Epithelial cell of prostate (primary cell): ENCODE results near the gene SH3TC1.

Source experiments
- DNase-seq: peaks from one replicate; pipeline ENCODE4 v3.0.0-alpha.2; 2011; ENCODE audit warnings: low read depth, low spot score
- H3K27ac ChIP-seq: fragments of 450-650 bp; 2 replicates; pipeline ENCODE4 v1.5.1; 2017; ENCODE audit warnings: mild to moderate bottlenecking

The SH3TC1 gene

GRCh38 chr4:8198906-8199593 lies at the start of gene SH3TC1:
Gene SH3TC1 (plus strand): TSS chr4:8199290. CDS start chr4:8205195, 5,905 bp downstream.
- peak; percentile 75 for DNase-seq
- peak within 1 kb of the TSS; percentile 90 for H3K27ac ChIP-seq

- H3K27ac ChIP-seq: no peak overlapping the region
- no peak for DNase-seq
These were observed 49.4 kb upstream of the SH3TC1 start for GRCh38 chr4:8149664-8150063.

GRCh38 chr4:8150152-8151090 lies 48.7 kb upstream of the SH3TC1 start:
- DNase-seq: no peak
- no peak overlapping the region for H3K27ac ChIP-seq

GRCh38 chr4:8151165-8151650 lies 47.9 kb upstream of the SH3TC1 start:
- H3K27ac ChIP-seq: no peak overlapping the region
- no peak for DNase-seq

- no peak overlapping the region for H3K27ac ChIP-seq
- DNase-seq: no peak
These were observed 46.8 kb upstream of the SH3TC1 start for GRCh38 chr4:8152090-8152864.

GRCh38 chr4:8152865-8153257 lies 46.2 kb upstream of the SH3TC1 start:
- no peak for DNase-seq
- no peak overlapping the region for H3K27ac ChIP-seq

GRCh38 chr4:8153441-8153840 lies 45.6 kb upstream of the SH3TC1 start:
- no peak for DNase-seq
- no peak overlapping the region for H3K27ac ChIP-seq

- no peak overlapping the region for H3K27ac ChIP-seq
- DNase-seq: no peak
These were observed 44.0 kb upstream of the SH3TC1 start for GRCh38 chr4:8155048-8155447.

- H3K27ac ChIP-seq: no peak overlapping the region
- no peak for DNase-seq
These were observed 43.2 kb upstream of the SH3TC1 start for GRCh38 chr4:8155660-8156421.

- no peak for DNase-seq
- H3K27ac ChIP-seq: no peak overlapping the region
These were observed 42.5 kb upstream of the SH3TC1 start for GRCh38 chr4:8156617-8157016.

- DNase-seq: no peak
- H3K27ac ChIP-seq: no peak overlapping the region
These were observed 41.6 kb upstream of the SH3TC1 start for GRCh38 chr4:8157496-8157895.

- no peak for DNase-seq
- no peak overlapping the region for H3K27ac ChIP-seq
These were observed 41.0 kb upstream of the SH3TC1 start for GRCh38 chr4:8157944-8158709.

GRCh38 chr4:8158710-8159536 lies 40.2 kb upstream of the SH3TC1 start, which contains the start of gene ABLIM2:
Gene ABLIM2 (minus strand): TSS chr4:8158813. CDS start chr4:8158689, 124 bp downstream.
- H3K27ac ChIP-seq: no peak within 1 kb of the TSS
- peak; percentile 87 for DNase-seq

GRCh38 chr4:8159537-8160232 lies 39.4 kb upstream of the SH3TC1 start:
- no peak for DNase-seq
- no peak overlapping the region for H3K27ac ChIP-seq

GRCh38 chr4:8160233-8160560 lies 38.9 kb upstream of the SH3TC1 start:
- no peak for DNase-seq
- H3K27ac ChIP-seq: no peak overlapping the region

- no peak overlapping the region for H3K27ac ChIP-seq
- DNase-seq: no peak
These were observed 38.5 kb upstream of the SH3TC1 start for GRCh38 chr4:8160572-8160971.

GRCh38 chr4:8162625-8163024 lies 36.5 kb upstream of the SH3TC1 start:
- no peak overlapping the region for H3K27ac ChIP-seq
- no peak for DNase-seq

GRCh38 chr4:8163026-8163425 lies 36.1 kb upstream of the SH3TC1 start:
- no peak for DNase-seq
- H3K27ac ChIP-seq: no peak overlapping the region
